WERI-Rb-1 (cell line): Measurements from ENCODE around the gene GFPT1.
"Not testable (repeated sequence)": the region's sequence is repeated elsewhere in the genome, so short reads cannot be mapped to it uniquely, and the experiment has no call there.

ENCODE experiments used
- DNase-seq: peaks from one replicate; pipeline ENCODE4 v3.0.0-alpha.2; 2020
- H3K27ac ChIP-seq: fragments of 250-450 bp; sonication (Bioruptor Pico); 2 replicates; pipeline ENCODE4 v1.5.1; 2020; ENCODE audit warnings: mild to moderate bottlenecking, moderate library complexity
- H3K27me3 ChIP-seq: fragments of 250-450 bp; sonication (Bioruptor Pico); 2 replicates; pipeline ENCODE4 v1.5.1; 2021; ENCODE audit warnings: mild to moderate bottlenecking, low read depth, moderate library complexity; ENCODE audit not compliant: insufficient read depth, severe bottlenecking
- H3K36me3 ChIP-seq: fragments of 250-450 bp; sonication (Bioruptor Pico); 2 replicates; pipeline ENCODE4 v1.5.1; 2020; ENCODE audit warnings: mild to moderate bottlenecking, moderate library complexity
- H3K4me3 ChIP-seq: 2 replicates; pipeline ENCODE4 v1.5.1; 2011; ENCODE audit warnings: low read depth, mild to moderate bottlenecking, control low read depth, low read length
- H3K9me3 ChIP-seq: fragments of 250-450 bp; sonication (Bioruptor Pico); 2 replicates; pipeline ENCODE4 v1.5.1; 2021; ENCODE audit warnings: mild to moderate bottlenecking, moderate library complexity; ENCODE audit not compliant: severe bottlenecking
- TF ChIP-seq, protein P1 (sequence below): IDR thresholded peaks from 2 replicates; pipeline ENCODE4 v1.5.1; 2011; ENCODE audit warnings: low read depth, mild to moderate bottlenecking, control low read depth, inconsistent platforms, low read length

GFPT1 gene

DNA sequence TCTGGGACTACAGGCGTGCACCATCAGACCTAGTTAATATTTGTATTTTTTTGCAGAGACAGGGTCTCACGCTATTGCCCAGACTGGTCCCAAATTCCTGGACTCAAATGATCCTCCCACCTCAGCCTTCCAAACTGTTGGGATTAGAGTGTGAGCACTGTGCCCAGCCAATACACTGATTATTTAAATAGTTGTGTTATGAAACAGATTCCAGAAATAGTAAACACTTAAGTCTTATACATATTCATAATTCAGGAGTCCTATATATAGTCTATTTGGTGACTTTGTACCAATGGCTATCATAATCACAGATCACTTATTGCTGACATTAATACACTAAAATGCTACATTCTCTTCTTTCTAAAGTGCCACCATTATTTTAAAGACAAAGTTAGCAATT lies 37.4 kb upstream of the GFPT1 start:
- TF ChIP-seq, protein P1, sequence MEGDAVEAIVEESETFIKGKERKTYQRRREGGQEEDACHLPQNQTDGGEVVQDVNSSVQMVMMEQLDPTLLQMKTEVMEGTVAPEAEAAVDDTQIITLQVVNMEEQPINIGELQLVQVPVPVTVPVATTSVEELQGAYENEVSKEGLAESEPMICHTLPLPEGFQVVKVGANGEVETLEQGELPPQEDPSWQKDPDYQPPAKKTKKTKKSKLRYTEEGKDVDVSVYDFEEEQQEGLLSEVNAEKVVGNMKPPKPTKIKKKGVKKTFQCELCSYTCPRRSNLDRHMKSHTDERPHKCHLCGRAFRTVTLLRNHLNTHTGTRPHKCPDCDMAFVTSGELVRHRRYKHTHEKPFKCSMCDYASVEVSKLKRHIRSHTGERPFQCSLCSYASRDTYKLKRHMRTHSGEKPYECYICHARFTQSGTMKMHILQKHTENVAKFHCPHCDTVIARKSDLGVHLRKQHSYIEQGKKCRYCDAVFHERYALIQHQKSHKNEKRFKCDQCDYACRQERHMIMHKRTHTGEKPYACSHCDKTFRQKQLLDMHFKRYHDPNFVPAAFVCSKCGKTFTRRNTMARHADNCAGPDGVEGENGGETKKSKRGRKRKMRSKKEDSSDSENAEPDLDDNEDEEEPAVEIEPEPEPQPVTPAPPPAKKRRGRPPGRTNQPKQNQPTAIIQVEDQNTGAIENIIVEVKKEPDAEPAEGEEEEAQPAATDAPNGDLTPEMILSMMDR, result no peak
- H3K27me3 ChIP-seq, result no peaks in the 10 kb centered on the region
- H3K27ac ChIP-seq, result no peak overlapping the region
- no peaks in the 10 kb centered on the region for H3K9me3 ChIP-seq
- no peak for DNase-seq
- H3K4me3 ChIP-seq, result no peak overlapping the region
- H3K36me3 ChIP-seq, result peaks cover 46% of the 10 kb centered on the region

DNA sequence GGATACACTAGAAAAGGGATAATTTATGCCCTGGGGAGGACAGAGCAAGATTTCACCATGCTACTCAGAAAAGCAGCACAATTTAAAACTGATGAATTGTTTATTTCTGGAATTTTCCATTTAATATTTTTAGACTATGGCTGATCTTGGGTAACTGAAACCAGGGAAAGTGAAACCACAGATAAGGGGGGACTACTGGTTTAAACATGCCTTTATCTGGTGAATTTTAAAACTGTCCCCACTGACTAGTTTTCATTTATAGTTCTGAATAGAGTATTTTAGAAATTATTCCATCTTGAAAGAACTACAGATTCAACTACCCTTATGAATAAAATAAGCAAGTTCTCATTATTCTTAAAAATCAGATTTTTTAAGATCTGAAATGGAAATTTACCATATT lies 35.2 kb upstream of the GFPT1 start:
- H3K9me3 ChIP-seq, result no peaks in the 10 kb centered on the region
- TF ChIP-seq, protein P1, result no peak
- no peaks in the 10 kb centered on the region for H3K27me3 ChIP-seq
- H3K27ac ChIP-seq, result no peak overlapping the region
- peaks cover 44% of the 10 kb centered on the region for H3K36me3 ChIP-seq
- no peak for DNase-seq
- no peak overlapping the region for H3K4me3 ChIP-seq

DNA sequence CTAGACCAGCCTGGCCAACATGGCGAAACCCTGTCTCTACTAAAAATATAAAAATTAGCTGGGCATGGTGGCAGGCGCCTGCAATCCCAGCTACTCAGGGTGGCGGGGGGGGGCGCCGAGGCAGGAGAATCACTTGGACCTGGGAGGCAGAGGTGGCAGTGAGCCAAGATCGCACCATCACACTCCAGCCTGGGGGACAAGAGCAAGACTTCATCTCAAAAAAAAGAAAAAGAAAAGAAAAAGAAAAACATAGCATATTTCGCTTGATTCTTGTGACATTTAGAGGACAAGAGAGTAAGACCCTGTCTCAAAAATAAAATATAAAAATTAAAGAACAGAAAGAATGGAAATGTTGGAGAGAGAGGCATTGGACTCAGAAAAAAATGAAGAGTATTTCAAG lies 32.1 kb upstream of the GFPT1 start:
- not testable (repeated sequence) for H3K27ac ChIP-seq, H3K4me3 ChIP-seq, H3K27me3 ChIP-seq, DNase-seq, H3K9me3 ChIP-seq
- H3K36me3 ChIP-seq, result peaks cover 42% of the 10 kb centered on the region

DNA sequence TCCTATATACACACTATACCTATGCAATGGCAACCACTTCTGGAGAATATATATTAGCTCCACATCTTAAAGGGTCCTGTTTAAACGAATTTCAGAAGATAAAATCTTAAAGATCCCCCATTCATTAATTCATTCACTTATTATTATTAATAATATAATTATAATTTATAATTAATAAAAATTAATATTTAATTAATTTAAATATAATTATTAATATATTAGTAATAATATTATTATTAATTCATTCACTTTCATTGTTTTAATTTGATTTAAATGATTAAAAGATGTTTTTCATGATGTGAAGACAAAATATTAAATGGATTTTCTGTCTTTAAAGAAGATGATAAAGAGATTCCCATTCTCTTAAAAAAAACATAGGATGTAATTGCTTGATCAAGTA lies 29.1 kb upstream of the GFPT1 start:
- no peaks in the 10 kb centered on the region for H3K27me3 ChIP-seq
- no peak for DNase-seq
- peaks cover 44% of the 10 kb centered on the region for H3K36me3 ChIP-seq

DNA sequence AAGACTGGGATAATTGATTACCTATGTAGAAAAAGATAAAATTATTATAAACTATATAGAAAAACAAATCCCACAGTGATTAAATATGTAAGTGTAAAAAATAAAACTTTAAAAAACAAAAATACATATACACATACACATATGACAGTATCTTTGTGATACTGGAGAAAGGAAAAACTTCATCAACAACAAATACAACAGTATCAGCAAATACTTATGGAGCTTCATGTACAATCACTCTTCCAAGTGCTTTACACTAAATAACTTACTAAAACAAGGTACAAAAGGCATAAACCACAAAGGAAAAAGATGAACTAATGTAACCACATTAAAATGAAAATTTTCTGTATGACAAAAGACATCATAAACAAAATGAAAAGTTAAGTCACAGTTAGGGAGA lies 24.1 kb upstream of the GFPT1 start:
- TF ChIP-seq, protein P1, result no peak
- no peaks in the 10 kb centered on the region for H3K27me3 ChIP-seq
- no peak overlapping the region for H3K27ac ChIP-seq

More for the DNA sequence above, 29.1 kb upstream of the GFPT1 start:
- H3K4me3 ChIP-seq, result no peak overlapping the region
- no peak overlapping the region for H3K27ac ChIP-seq
- TF ChIP-seq, protein P1, result no peak
- no peaks in the 10 kb centered on the region for H3K9me3 ChIP-seq

DNA sequence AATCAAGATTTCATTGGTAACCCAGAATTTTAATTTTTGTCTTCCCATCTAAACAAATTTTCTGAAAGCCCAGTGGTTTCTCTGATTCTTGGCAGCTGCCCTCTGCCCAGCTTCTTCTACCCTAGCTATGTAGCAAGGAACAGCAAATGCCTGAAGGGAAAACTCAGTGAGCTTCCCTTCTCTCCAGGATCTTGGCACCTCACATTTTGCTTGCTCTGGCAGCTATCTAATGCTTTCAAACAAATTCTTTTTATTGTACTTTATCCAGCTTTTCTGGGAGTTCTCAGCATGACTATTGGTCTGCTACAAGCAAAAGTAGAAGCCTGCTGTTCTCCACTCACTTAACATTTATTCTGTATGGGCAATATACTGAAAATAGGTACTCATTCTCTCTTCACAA lies 18.3 kb upstream of the GFPT1 start:
- Histone ChIP-seq H3K9me3 (peaks cover 9% of the 10 kb centered on the region), H3K36me3 (peaks cover 34% of the 10 kb centered on the region), H3K4me3 (no peak overlapping the region), H3K27me3 (no peaks in the 10 kb centered on the region), H3K27ac (no peak overlapping the region)
- TF ChIP-seq, protein P1, result no peak
- DNase-seq, result no peak

More for the DNA sequence above, 24.1 kb upstream of the GFPT1 start:
- no peak for DNase-seq
- no peaks in the 10 kb centered on the region for H3K9me3 ChIP-seq
- H3K4me3 ChIP-seq, result no peak overlapping the region
- H3K36me3 ChIP-seq, result peaks cover 29% of the 10 kb centered on the region
